ENCODE measurements around the gene ADAMTS5. TPM values are rescaled to one million over a fixed set of nuclear protein-coding genes. Genes with fewer than 3 reads are reported as not detected.

Gene ADAMTS5
- total RNA-seq, 4 donors from 2014 or later: 6.6 to 12.9 (median 8.9) TPM

DNA sequence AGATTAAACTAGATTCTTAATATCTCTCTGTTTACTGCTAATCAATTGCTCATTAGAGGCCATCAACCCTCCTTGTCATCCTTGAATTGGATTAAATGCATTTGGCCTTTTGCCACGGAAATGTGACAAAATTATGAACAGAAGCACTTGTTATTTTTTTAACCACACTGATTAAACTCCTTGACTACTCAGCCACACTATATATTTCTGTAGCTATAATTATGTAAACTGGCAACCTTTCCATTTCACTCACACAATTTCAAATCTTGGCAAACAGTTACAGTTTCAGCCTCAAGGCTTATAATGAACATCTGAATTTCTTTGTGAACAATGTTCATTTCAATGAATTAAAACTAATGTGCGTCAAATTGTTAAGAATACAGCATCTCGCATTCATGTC is 10.1 kb downstream of the ADAMTS5 start:
- Histone ChIP-seq H3K4me3 (no peak overlapping the region), H3K36me3 (no peaks in the 10 kb centered on the region), H3K9me3 (no peaks in the 10 kb centered on the region), H3K27ac (no peak overlapping the region), H3K4me1 (peaks cover 0 to 4% (median 0%) of the 10 kb centered on the region in 4 donors), H3K27me3 (no peaks in the 10 kb centered on the region)
- intact Hi-C loops (cut with DNase I; ENCODE audit: low total_unique reads): no loop called here
- in situ Hi-C loops (cut with MboI; ENCODE audit: low pct_ligation_motif_present in 1 of 4, low pct_unique_long_range_greater_than_20kb in 1 of 4, low sequenced_read_pairs in 3 of 4): no loop called here
- WGBS, 2 donors (ENCODE audit: low coverage in 1 of 2): 78 to 80% methylated on average over 3 of the region's 3 CpGs
- no peak for TF ChIP-seq POLR2A (IDR thresholded peaks at IDR 0.05)
- TF ChIP-seq EP300 (IDR thresholded peaks at IDR 0.05; ENCODE audit: low read depth): no peak
- TF ChIP-seq, protein P1, sequence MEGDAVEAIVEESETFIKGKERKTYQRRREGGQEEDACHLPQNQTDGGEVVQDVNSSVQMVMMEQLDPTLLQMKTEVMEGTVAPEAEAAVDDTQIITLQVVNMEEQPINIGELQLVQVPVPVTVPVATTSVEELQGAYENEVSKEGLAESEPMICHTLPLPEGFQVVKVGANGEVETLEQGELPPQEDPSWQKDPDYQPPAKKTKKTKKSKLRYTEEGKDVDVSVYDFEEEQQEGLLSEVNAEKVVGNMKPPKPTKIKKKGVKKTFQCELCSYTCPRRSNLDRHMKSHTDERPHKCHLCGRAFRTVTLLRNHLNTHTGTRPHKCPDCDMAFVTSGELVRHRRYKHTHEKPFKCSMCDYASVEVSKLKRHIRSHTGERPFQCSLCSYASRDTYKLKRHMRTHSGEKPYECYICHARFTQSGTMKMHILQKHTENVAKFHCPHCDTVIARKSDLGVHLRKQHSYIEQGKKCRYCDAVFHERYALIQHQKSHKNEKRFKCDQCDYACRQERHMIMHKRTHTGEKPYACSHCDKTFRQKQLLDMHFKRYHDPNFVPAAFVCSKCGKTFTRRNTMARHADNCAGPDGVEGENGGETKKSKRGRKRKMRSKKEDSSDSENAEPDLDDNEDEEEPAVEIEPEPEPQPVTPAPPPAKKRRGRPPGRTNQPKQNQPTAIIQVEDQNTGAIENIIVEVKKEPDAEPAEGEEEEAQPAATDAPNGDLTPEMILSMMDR (IDR thresholded peaks at IDR 0.05): no peak
- no peak for TF ChIP-seq POLR2AphosphoS5 (IDR thresholded peaks at IDR 0.05)
- DNase-seq: no peak

DNA sequence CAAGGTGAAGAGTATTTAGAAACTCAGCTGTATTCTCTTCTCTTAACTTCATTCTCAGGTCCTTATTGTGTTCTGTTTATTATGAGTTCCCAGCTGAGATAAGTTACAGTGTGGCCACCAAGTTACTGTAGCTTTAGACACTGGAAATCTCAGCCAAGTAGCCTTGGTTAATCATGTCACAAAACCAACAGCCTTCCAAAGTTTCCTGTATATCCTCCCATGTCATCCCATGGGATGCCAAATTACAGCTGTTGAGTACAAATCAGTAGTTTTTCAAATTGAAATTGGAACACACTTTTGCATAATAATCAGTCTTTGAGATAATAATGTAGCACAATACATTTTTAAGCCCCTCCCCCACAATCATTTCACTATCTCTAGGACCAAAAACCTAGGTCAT is 10.7 kb downstream of the ADAMTS5 start:
- no peaks in the 10 kb centered on the region for H3K36me3 ChIP-seq
- in situ Hi-C loops (cut with MboI; ENCODE audit: low pct_ligation_motif_present in 1 of 4, low pct_unique_long_range_greater_than_20kb in 1 of 4, low sequenced_read_pairs in 3 of 4) (no loop called here), intact Hi-C loops (cut with DNase I; ENCODE audit: low total_unique reads) (no loop called here)
- TF ChIP-seq EP300 (IDR thresholded peaks at IDR 0.05; ENCODE audit: low read depth) (no peak), POLR2A (IDR thresholded peaks at IDR 0.05) (no peak), POLR2AphosphoS5 (IDR thresholded peaks at IDR 0.05) (no peak)
- TF ChIP-seq, protein P1 (IDR thresholded peaks at IDR 0.05): no peak
- H3K4me1 ChIP-seq: no peaks in the 10 kb centered on the region
- no peak overlapping the region for H3K4me3 ChIP-seq
- no peaks in the 10 kb centered on the region for H3K27me3 ChIP-seq
- no peaks in the 10 kb centered on the region for H3K9me3 ChIP-seq
- no peak overlapping the region for H3K27ac ChIP-seq
- no peak for DNase-seq

- Histone ChIP-seq H3K4me3 (no peak overlapping the region), H3K27ac (no peak overlapping the region), H3K27me3 (no peaks in the 10 kb centered on the region), H3K9me3 (no peaks in the 10 kb centered on the region), H3K36me3 (no peaks in the 10 kb centered on the region), H3K4me1 (no peaks in the 10 kb centered on the region)
- 85 to 89% methylated on average over 8 to 9 of the region's 9 CpGs for WGBS, 2 donors (ENCODE audit: low coverage in 1 of 2)
- DNase-seq: no peak
- intact Hi-C loops (cut with DNase I; ENCODE audit: low total_unique reads) (no loop called here), in situ Hi-C loops (cut with MboI; ENCODE audit: low pct_ligation_motif_present in 1 of 4, low pct_unique_long_range_greater_than_20kb in 1 of 4, low sequenced_read_pairs in 3 of 4) (no loop called here)
- TF ChIP-seq POLR2AphosphoS5 (IDR thresholded peaks at IDR 0.05) (no peak), POLR2A (IDR thresholded peaks at IDR 0.05) (no peak), EP300 (IDR thresholded peaks at IDR 0.05; ENCODE audit: low read depth) (no peak)
- TF ChIP-seq, protein P1 (IDR thresholded peaks at IDR 0.05): no peak
These were observed 12.2 kb downstream of the ADAMTS5 start for GRCh38 chr21:26954662-26955121.

GRCh38 chr21:26952374-26953066 is 14.4 kb downstream of the ADAMTS5 start:
- no peaks in the 10 kb centered on the region for H3K4me1 ChIP-seq
- 68 to 69% methylated on average over 8 to 9 of the region's 9 CpGs for WGBS, 2 donors (ENCODE audit: low coverage in 1 of 2)

More at GRCh38 chr21:26952374-26953066, 14.4 kb downstream of the ADAMTS5 start:
- Histone ChIP-seq H3K36me3 (no peaks in the 10 kb centered on the region), H3K9me3 (no peaks in the 10 kb centered on the region), H3K27ac (no peak overlapping the region), H3K4me3 (no peak overlapping the region), H3K27me3 (no peaks in the 10 kb centered on the region)
- intact Hi-C loops (cut with DNase I; ENCODE audit: low total_unique reads): no loop called here
- TF ChIP-seq POLR2A (IDR thresholded peaks at IDR 0.05) (no peak), POLR2AphosphoS5 (IDR thresholded peaks at IDR 0.05) (no peak), EP300 (IDR thresholded peaks at IDR 0.05; ENCODE audit: low read depth) (no peak)
- TF ChIP-seq, protein P1 (IDR thresholded peaks at IDR 0.05): no peak
- no peak for DNase-seq
- in situ Hi-C loops (cut with MboI; ENCODE audit: low pct_ligation_motif_present in 1 of 4, low pct_unique_long_range_greater_than_20kb in 1 of 4, low sequenced_read_pairs in 3 of 4): no loop called here
